Spleen (tissue), 7 donors: ENCODE results near the gene OPRL1.

ENCODE experiments used
- CTCF ChIP-seq, 11 experiments: fragments of 200-600 bp in 7 of 11; fragments of 450-650 bp in 4 of 11; sonication (generic) in 4 of 11; IDR thresholded peaks in 8 of 11; conservative IDR thresholded peaks in 3 of 11; 1 replicate in 7 of 11; 2 replicates in 4 of 11; pipeline versions ENCODE4 v1.4.0 to v1.8.0; 2016 to 2021; ENCODE audit warnings: antibody characterized with exemption in 11 of 11, inconsistent platforms in 4 of 11, mild to moderate bottlenecking in 1 of 11
- POLR2AphosphoS5 ChIP-seq, 3 donors: sonication (generic); formaldehyde crosslinking; IDR thresholded peaks; one replicate each; pipeline ENCODE4 v1.5.1; 2017; ENCODE audit warnings: antibody characterized with exemption in 3 of 3
- donor health status: DM: no; HTN: no; CAD: no; lungs with moderate emphysema.
- donor health status: DM: no; HTN: no; CAD: no.
- donor health status: DM: no; HTN: no; CAD: no.

GRCh38 chr20:64146936-64147477, 67.1 kb downstream of the OPRL1 start:
- no peak for TF ChIP-seq CTCF (IDR thresholded peaks at IDR 0.05 in 8 of 11, conservative IDR thresholded peaks at IDR 0.05 in 3 of 11)
- TF ChIP-seq POLR2AphosphoS5 (IDR thresholded peaks at IDR 0.05), result no peak
